ENCODE results near the gene DTNB.

The DTNB gene

GRCh38 chr2:25337276-25337675, 336.1 kb downstream of the DTNB start:
- Histone ChIP-seq H3K36me3 (ENCODE audit: control insufficient read depth, insufficient read depth, low read length) (no peaks in the 10 kb centered on the region), H3K4me1 (ENCODE audit: control insufficient read depth, insufficient read depth, low read length) (peaks cover 16% of the 10 kb centered on the region), H3K9ac (ENCODE audit: low read length) (no peak overlapping the region), H3K27me3 (ENCODE audit: control insufficient read depth, insufficient read depth, low read length) (no peaks in the 10 kb centered on the region), H3K27ac (ENCODE audit: low read depth, low read length) (no peak overlapping the region), H3K4me3 (ENCODE audit: low read length) (no peak overlapping the region)

DNA sequence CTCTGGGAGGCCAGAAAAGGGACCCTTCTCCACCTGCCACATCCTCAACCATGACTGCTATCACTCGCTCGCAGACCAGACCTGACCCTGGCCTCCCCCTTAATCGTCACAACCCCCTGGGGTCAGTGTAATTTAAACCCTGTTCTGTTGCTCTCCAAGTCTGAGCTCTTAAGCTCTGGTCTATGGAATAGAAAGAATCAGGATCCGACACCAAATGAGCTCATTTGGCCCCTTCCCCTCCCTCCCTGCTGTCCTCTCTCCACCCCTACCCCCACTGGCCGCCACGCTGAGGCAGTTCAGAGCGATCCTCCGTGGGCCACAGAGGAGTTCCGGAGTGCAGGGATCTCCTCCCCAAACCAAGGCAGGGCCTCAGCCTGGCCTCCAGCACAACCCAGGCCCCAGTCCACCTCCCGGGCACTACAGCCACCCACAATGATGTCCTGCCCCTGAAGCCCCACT, 337.0 kb downstream of the DTNB start:
- Histone ChIP-seq H3K4me1 (ENCODE audit: control insufficient read depth, insufficient read depth, low read length) (peaks cover 16% of the 10 kb centered on the region), H3K27me3 (ENCODE audit: control insufficient read depth, insufficient read depth, low read length) (no peaks in the 10 kb centered on the region), H3K9ac (ENCODE audit: low read length) (no peak overlapping the region), H3K4me3 (ENCODE audit: low read length) (no peak overlapping the region), H3K36me3 (ENCODE audit: control insufficient read depth, insufficient read depth, low read length) (no peaks in the 10 kb centered on the region), H3K27ac (ENCODE audit: low read depth, low read length) (peak overlapping the region; percentile 23)

GRCh38 chr2:25335971-25336370, 337.4 kb downstream of the DTNB start:
- Histone ChIP-seq H3K27me3 (ENCODE audit: control insufficient read depth, insufficient read depth, low read length) (no peaks in the 10 kb centered on the region), H3K9ac (ENCODE audit: low read length) (no peak overlapping the region), H3K36me3 (ENCODE audit: control insufficient read depth, insufficient read depth, low read length) (no peaks in the 10 kb centered on the region), H3K4me3 (ENCODE audit: low read length) (no peak overlapping the region), H3K27ac (ENCODE audit: low read depth, low read length) (no peak overlapping the region), H3K4me1 (ENCODE audit: control insufficient read depth, insufficient read depth, low read length) (peaks cover 16% of the 10 kb centered on the region)

- Histone ChIP-seq H3K4me3 (ENCODE audit: low read length) (no peak overlapping the region), H3K4me1 (ENCODE audit: control insufficient read depth, insufficient read depth, low read length) (peaks cover 16% of the 10 kb centered on the region), H3K36me3 (ENCODE audit: control insufficient read depth, insufficient read depth, low read length) (no peaks in the 10 kb centered on the region), H3K27me3 (ENCODE audit: control insufficient read depth, insufficient read depth, low read length) (no peaks in the 10 kb centered on the region), H3K27ac (ENCODE audit: low read depth, low read length) (no peak overlapping the region), H3K9ac (ENCODE audit: low read length) (no peak overlapping the region)
Observed at GRCh38 chr2:25335204-25335603, 338.2 kb downstream of the DTNB start.

DNA sequence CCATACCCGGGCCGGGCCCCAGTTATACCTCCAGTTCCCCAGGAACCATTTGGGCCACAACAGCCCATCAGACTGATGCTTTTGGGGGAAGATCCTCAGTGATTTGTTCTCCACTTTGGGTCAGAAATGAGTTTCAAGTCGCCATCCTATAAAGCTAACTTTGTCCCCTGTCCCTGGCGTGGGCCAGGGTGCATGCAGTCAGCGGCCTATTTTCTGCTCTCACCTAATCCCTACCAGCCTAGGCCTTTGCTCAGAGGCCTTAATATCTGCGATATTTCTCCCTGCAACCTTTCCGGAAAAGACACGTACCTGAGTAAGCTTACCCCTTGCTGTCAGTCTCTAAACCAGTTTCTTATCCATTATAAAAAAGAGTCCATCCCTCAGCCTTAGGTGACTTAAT, 338.9 kb downstream of the DTNB start:
- H3K4me3 ChIP-seq (ENCODE audit: low read length), result no peak overlapping the region
- H3K36me3 ChIP-seq (ENCODE audit: control insufficient read depth, insufficient read depth, low read length), result no peaks in the 10 kb centered on the region
- peaks cover 12% of the 10 kb centered on the region for H3K4me1 ChIP-seq (ENCODE audit: control insufficient read depth, insufficient read depth, low read length)
- no peaks in the 10 kb centered on the region for H3K27me3 ChIP-seq (ENCODE audit: control insufficient read depth, insufficient read depth, low read length)
- H3K9ac ChIP-seq (ENCODE audit: low read length), result no peak overlapping the region
- no peak overlapping the region for H3K27ac ChIP-seq (ENCODE audit: low read depth, low read length)

- Histone ChIP-seq H3K27ac (ENCODE audit: low read depth, low read length) (no peak overlapping the region), H3K27me3 (ENCODE audit: control insufficient read depth, insufficient read depth, low read length) (no peaks in the 10 kb centered on the region), H3K9ac (ENCODE audit: low read length) (no peak overlapping the region), H3K36me3 (ENCODE audit: control insufficient read depth, insufficient read depth, low read length) (no peaks in the 10 kb centered on the region), H3K4me1 (ENCODE audit: control insufficient read depth, insufficient read depth, low read length) (peaks cover 7% of the 10 kb centered on the region), H3K4me3 (ENCODE audit: low read length) (no peak overlapping the region)
Observed at GRCh38 chr2:25333981-25334380, 339.4 kb downstream of the DTNB start.

GRCh38 chr2:25332571-25332970, 340.8 kb downstream of the DTNB start:
- Histone ChIP-seq H3K4me1 (ENCODE audit: control insufficient read depth, insufficient read depth, low read length) (peaks cover 7% of the 10 kb centered on the region), H3K9ac (ENCODE audit: low read length) (no peak overlapping the region), H3K27ac (ENCODE audit: low read depth, low read length) (peak overlapping the region; percentile 29), H3K36me3 (ENCODE audit: control insufficient read depth, insufficient read depth, low read length) (no peaks in the 10 kb centered on the region), H3K4me3 (ENCODE audit: low read length) (no peak overlapping the region), H3K27me3 (ENCODE audit: control insufficient read depth, insufficient read depth, low read length) (no peaks in the 10 kb centered on the region)

- Histone ChIP-seq H3K27me3 (ENCODE audit: control insufficient read depth, insufficient read depth, low read length) (no peaks in the 10 kb centered on the region), H3K36me3 (ENCODE audit: control insufficient read depth, insufficient read depth, low read length) (no peaks in the 10 kb centered on the region), H3K4me3 (ENCODE audit: low read length) (no peak overlapping the region), H3K4me1 (ENCODE audit: control insufficient read depth, insufficient read depth, low read length) (peaks cover 3% of the 10 kb centered on the region), H3K27ac (ENCODE audit: low read depth, low read length) (peak overlapping the region; percentile 29), H3K9ac (ENCODE audit: low read length) (no peak overlapping the region)
Observed at GRCh38 chr2:25331686-25332365, 341.6 kb downstream of the DTNB start.

GRCh38 chr2:25330937-25331336, 342.4 kb downstream of the DTNB start:
- Histone ChIP-seq H3K27ac (ENCODE audit: low read depth, low read length) (no peak overlapping the region), H3K4me1 (ENCODE audit: control insufficient read depth, insufficient read depth, low read length) (peaks cover 3% of the 10 kb centered on the region), H3K27me3 (ENCODE audit: control insufficient read depth, insufficient read depth, low read length) (no peaks in the 10 kb centered on the region), H3K9ac (ENCODE audit: low read length) (no peak overlapping the region), H3K36me3 (ENCODE audit: control insufficient read depth, insufficient read depth, low read length) (no peaks in the 10 kb centered on the region), H3K4me3 (ENCODE audit: low read length) (no peak overlapping the region)

- Histone ChIP-seq H3K27me3 (ENCODE audit: control insufficient read depth, insufficient read depth, low read length) (no peaks in the 10 kb centered on the region), H3K9ac (ENCODE audit: low read length) (no peak overlapping the region), H3K4me3 (ENCODE audit: low read length) (no peak overlapping the region), H3K36me3 (ENCODE audit: control insufficient read depth, insufficient read depth, low read length) (no peaks in the 10 kb centered on the region), H3K27ac (ENCODE audit: low read depth, low read length) (no peak overlapping the region), H3K4me1 (ENCODE audit: control insufficient read depth, insufficient read depth, low read length) (peaks cover 3% of the 10 kb centered on the region)
Observed at GRCh38 chr2:25330273-25330672, 343.1 kb downstream of the DTNB start.

DNA sequence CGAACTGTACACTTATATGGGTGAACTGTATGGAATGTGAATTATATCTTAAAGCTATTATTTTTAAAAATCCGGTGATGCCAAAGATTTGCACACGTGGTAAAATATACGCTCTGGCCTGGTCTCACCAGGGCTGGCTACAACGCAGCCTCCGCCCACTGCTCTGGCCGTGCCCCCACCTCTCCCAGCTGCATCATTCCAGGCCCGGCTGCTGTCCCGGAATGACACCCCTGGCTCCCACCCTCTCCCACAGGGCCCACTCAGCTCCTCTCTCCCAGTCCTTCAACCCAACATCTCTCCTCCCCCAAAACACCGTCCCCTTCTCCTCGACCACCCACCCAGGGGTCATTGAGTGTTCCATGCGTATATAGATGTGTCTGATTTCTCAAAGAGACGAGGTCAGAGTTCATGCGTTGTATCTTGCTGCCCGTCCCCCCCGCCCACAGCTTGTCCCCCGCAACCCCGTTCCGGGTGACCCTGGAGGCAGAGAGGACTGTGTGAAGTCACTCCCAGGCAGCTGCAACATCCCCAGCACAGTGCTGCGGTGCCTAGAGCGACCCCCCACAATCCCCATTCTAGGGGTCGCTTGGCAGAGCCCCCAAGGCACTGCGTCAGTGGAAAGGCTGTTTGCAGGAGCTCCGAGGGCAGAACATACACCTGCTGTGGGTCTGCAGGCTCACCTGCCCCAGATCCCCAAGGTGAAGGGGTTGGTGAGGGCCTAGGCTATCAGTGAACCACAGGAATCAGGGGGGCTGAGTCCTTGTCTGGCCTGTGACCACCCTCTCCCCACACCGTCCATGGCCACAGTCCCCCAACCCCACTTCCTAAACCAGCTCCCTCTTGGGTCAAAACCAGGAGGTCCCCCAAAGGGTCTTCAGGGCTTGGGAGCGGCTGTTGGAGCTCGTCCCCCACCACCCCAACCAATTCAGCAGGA, 345.0 kb downstream of the DTNB start:
- H3K27me3 ChIP-seq (ENCODE audit: control insufficient read depth, insufficient read depth, low read length), result no peaks in the 10 kb centered on the region
- no peak overlapping the region for H3K4me3 ChIP-seq (ENCODE audit: low read length)
- peaks cover 17% of the 10 kb centered on the region for H3K4me1 ChIP-seq (ENCODE audit: control insufficient read depth, insufficient read depth, low read length)
- H3K9ac ChIP-seq (ENCODE audit: low read length), result no peak overlapping the region
- no peak overlapping the region for H3K27ac ChIP-seq (ENCODE audit: low read depth, low read length)
- no peaks in the 10 kb centered on the region for H3K36me3 ChIP-seq (ENCODE audit: control insufficient read depth, insufficient read depth, low read length)

All from rectal smooth muscle tissue (tissue), 1 donor.